Fibroblast of lung (primary cell): ENCODE measurements around the gene SUPT20HL1. TPM values are rescaled to one million over a fixed set of nuclear protein-coding genes. Genes with fewer than 3 reads are reported as not detected.

Source experiments
- DNase-seq, 2 donors: peaks; one replicate each; pipeline versions ENCODE4 v3.0.0 to v3.0.0-alpha.2; 2010; ENCODE audit warnings: low read depth in 2 of 2
- H2AFZ ChIP-seq: 2 replicates; pipeline ENCODE4 v1.5.1; 2012; ENCODE audit warnings: low read length, control low read depth, inconsistent platforms
- H3K27ac ChIP-seq: 2 replicates; pipeline ENCODE4 v1.5.1; 2011; ENCODE audit warnings: low read length, control low read depth; ENCODE audit not compliant: insufficient read depth
- H3K27me3 ChIP-seq: 2 replicates; pipeline ENCODE4 v1.5.1; 2011; ENCODE audit warnings: mild to moderate bottlenecking, low read length; ENCODE audit not compliant: control insufficient read depth, insufficient read depth
- H3K36me3 ChIP-seq: 2 replicates; pipeline ENCODE4 v1.5.1; 2011; ENCODE audit warnings: low read length; ENCODE audit not compliant: control insufficient read depth, insufficient read depth
- H3K4me1 ChIP-seq: 2 replicates; pipeline ENCODE4 v1.5.1; 2011; ENCODE audit warnings: low read length; ENCODE audit not compliant: control insufficient read depth, insufficient read depth; ENCODE audit errors: extremely low read depth
- H3K4me2 ChIP-seq: 2 replicates; pipeline ENCODE4 v1.5.1; 2011; ENCODE audit warnings: low read length, control low read depth; ENCODE audit not compliant: insufficient read depth; ENCODE audit errors: extremely low read depth
- H3K4me3 ChIP-seq, 4 experiments: fragments of 200-600 bp in 1 of 4; sonication (generic) in 1 of 4; replicated peaks in 1 of 4; 2 replicates each; pipeline ENCODE4 v1.5.1; 2011 to 2016; ENCODE audit warnings: low read length in 4 of 4, low read depth in 3 of 4, mild to moderate bottlenecking in 3 of 4, control low read depth in 2 of 4, inconsistent platforms in 1 of 4, mixed read lengths in 1 of 4; ENCODE audit not compliant: insufficient read depth in 1 of 4; ENCODE audit errors: control extremely low read depth in 1 of 4
- H3K79me2 ChIP-seq: 2 replicates; pipeline ENCODE4 v1.5.1; 2012; ENCODE audit warnings: mild to moderate bottlenecking, low read length, inconsistent platforms; ENCODE audit not compliant: control insufficient read depth, insufficient read depth
- H3K9ac ChIP-seq: 2 replicates; pipeline ENCODE4 v1.5.1; 2011; ENCODE audit warnings: mild to moderate bottlenecking, low read length, control low read depth; ENCODE audit not compliant: insufficient read depth
- H3K9me3 ChIP-seq: 2 replicates; pipeline ENCODE4 v1.5.1; 2012; ENCODE audit warnings: low read depth, low read length; ENCODE audit not compliant: control insufficient read depth, insufficient read depth
- H4K20me1 ChIP-seq: 2 replicates; pipeline ENCODE4 v1.5.1; 2011; ENCODE audit warnings: low read length; ENCODE audit not compliant: control insufficient read depth, insufficient read depth; ENCODE audit errors: extremely low read depth
- CTCF ChIP-seq, 2 donors: IDR thresholded peaks in 1 of 2; conservative IDR thresholded peaks in 1 of 2; 1 replicate in 1 of 2; 2 replicates in 1 of 2; pipeline ENCODE4 v1.5.1; 2011 to 2012; ENCODE audit warnings: low read length in 2 of 2, control low read depth in 1 of 2, inconsistent platforms in 1 of 2, low read depth in 1 of 2, mild to moderate bottlenecking in 1 of 2
- EZH2 ChIP-seq: IDR thresholded peaks from 2 replicates; pipeline ENCODE4 v1.5.1; 2012; ENCODE audit warnings: low read length, control low read depth, mild to moderate bottlenecking; ENCODE audit errors: missing control alignments
- polyA plus RNA-seq, 2 donors: library from polyadenylated mRNA; depleted of rRNA in 1 of 2; stranded (reverse) in 1 of 2; unstranded in 1 of 2; fragments of >200 nt; gene quantifications; 2 replicates each; pipeline ENCODE4 v1.2.1, GENCODE V29; 2011 to 2012; ENCODE audit warnings: missing spikeins in 1 of 2
- total RNA-seq: library from RNA; depleted of rRNA; stranded (reverse); fragments of >200 nt; gene quantifications from 2 replicates; pipeline ENCODE4 v1.2.1, GENCODE V29; 2014

Gene SUPT20HL1
- total and polyA plus RNA-seq, 2 donors (not counting 1 experiment from before 2014, with no cell fraction given): not detected

GRCh38 chrX:24377911-24378468 lies 17.6 kb downstream of the SUPT20HL1 start:
- no peaks in the 10 kb centered on the region for H3K4me1 ChIP-seq
- H3K4me3 ChIP-seq: no peak overlapping the region
- H3K36me3 ChIP-seq: no peaks in the 10 kb centered on the region
- H3K27ac ChIP-seq: no peak overlapping the region
- no peaks in the 10 kb centered on the region for H4K20me1 ChIP-seq
- no peaks in the 10 kb centered on the region for H3K79me2 ChIP-seq
- no peak overlapping the region for H2AFZ ChIP-seq
- no peaks in the 10 kb centered on the region for H3K9me3 ChIP-seq
- no peaks in the 10 kb centered on the region for H3K27me3 ChIP-seq
- no peak overlapping the region for H3K4me2 ChIP-seq
- DNase-seq: no peak
- no peak overlapping the region for H3K9ac ChIP-seq
- TF ChIP-seq CTCF (conservative IDR thresholded peaks at IDR 0.05 in 1 of 2, IDR thresholded peaks at IDR 0.05 in 1 of 2; ENCODE audit: low read depth in 1 of 2, low read length in 2 of 2): no peak
- no peak for TF ChIP-seq EZH2

GRCh38 chrX:24378706-24379105 lies 18.3 kb downstream of the SUPT20HL1 start:
- Histone ChIP-seq H3K36me3 (no peaks in the 10 kb centered on the region), H3K9me3 (no peaks in the 10 kb centered on the region)

More at GRCh38 chrX:24378706-24379105, 18.3 kb downstream of the SUPT20HL1 start:
- Histone ChIP-seq H3K4me3 (no peak overlapping the region), H4K20me1 (no peaks in the 10 kb centered on the region), H3K4me2 (no peak overlapping the region), H3K27ac (no peak overlapping the region), H3K79me2 (no peaks in the 10 kb centered on the region), H3K9ac (no peak overlapping the region), H3K4me1 (no peaks in the 10 kb centered on the region), H2AFZ (no peak overlapping the region), H3K27me3 (no peaks in the 10 kb centered on the region)
- no peak for DNase-seq
- TF ChIP-seq EZH2 (no peak), CTCF (conservative IDR thresholded peaks at IDR 0.05 in 1 of 2, IDR thresholded peaks at IDR 0.05 in 1 of 2; ENCODE audit: low read depth in 1 of 2, low read length in 2 of 2) (no peak)
